ENCODE results near the gene DSC1. TPM values are rescaled to one million over a fixed set of nuclear protein-coding genes. Genes with fewer than 3 reads are reported as not detected.
"Not testable (repeated sequence)": the region's sequence is repeated elsewhere in the genome, so short reads cannot be mapped to it uniquely, and the experiment has no call there.

DSC1 gene
- polyA plus RNA-seq, 1 donor from 2014 or later = 0.54 TPM

DNA sequence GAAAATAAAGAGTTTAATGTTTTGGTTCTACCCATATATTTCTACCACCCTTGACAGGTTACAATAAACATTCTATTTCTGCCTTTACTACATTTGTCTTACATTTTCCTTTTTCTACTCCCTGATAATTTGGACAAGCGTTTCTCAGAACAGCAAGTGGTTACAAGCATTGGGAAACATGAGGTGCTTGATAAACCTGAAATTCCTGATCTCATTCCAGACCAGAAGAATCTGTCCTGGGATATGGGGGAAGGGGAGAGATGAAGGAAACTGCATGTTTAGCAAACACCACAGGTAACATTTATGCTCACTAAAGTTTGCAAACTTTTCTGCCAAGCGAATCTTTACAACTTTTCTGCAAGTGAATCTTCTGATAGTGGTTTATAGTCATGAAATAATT, 28.3 kb upstream of the DSC1 start:
- H3K4me3 Mint-ChIP-seq = no peak overlapping the region
- no peaks in the 10 kb centered on the region for H3K27me3 Mint-ChIP-seq
- H3K27ac Mint-ChIP-seq = no peak overlapping the region
- peaks cover 0 to 4% (median 3%) of the 10 kb centered on the region in 3 donors for H3K9me3 Mint-ChIP-seq
- H3K4me1 Mint-ChIP-seq = no peaks in the 10 kb centered on the region
- no peaks in the 10 kb centered on the region for H3K36me3 Mint-ChIP-seq

GRCh38 chr18:31189757-31190156, 27.1 kb upstream of the DSC1 start:
- H3K9me3 Mint-ChIP-seq = peaks cover 0 to 4% (median 3%) of the 10 kb centered on the region in 3 donors
- H3K4me3 Mint-ChIP-seq = no peak overlapping the region
- no peaks in the 10 kb centered on the region for H3K36me3 Mint-ChIP-seq
- no peaks in the 10 kb centered on the region for H3K4me1 Mint-ChIP-seq
- H3K27me3 Mint-ChIP-seq = no peaks in the 10 kb centered on the region
- no peak overlapping the region for H3K27ac Mint-ChIP-seq

DNA sequence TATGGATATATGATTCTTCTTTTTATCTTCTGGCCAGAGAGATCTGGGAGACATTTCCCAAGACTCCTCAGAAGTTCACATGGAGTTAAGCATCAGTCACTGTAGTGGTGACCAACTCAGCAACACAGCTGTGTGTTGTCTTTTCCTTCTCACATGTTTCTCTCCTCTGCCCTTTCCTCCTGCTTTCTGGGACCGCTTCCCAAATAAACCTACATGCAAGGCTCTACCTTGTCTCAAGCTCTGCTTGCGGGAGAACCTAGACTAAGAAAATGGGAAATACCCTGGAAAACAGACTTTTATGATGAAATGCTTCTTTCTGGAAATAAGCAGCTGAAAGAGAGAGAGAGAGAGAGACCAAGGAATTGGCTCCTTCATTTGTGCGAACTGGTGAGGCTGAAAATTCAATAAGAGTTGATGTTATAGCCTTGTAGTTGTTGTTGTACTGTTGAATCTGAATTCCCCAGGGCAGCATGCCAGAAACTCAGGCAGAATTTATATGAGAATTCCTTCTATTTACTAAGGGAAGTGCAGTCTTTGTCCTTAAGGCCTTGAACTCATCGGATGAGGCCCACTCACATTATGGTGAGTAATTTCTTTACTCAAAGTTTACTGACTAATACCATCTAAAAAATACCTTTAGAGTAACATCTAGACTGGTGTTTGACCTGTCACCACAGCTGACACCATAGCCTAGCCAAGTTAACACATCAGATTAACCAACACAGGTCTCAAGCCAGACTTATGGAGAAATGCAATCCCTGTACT, 22.7 kb upstream of the DSC1 start:
- Mint-ChIP-seq H3K27ac (no peak overlapping the region), H3K36me3 (no peaks in the 10 kb centered on the region), H3K27me3 (no peaks in the 10 kb centered on the region), H3K4me1 (no peaks in the 10 kb centered on the region), H3K9me3 (peaks cover 0 to 12% (median 3%) of the 10 kb centered on the region in 3 donors), H3K4me3 (no peak overlapping the region)

DNA sequence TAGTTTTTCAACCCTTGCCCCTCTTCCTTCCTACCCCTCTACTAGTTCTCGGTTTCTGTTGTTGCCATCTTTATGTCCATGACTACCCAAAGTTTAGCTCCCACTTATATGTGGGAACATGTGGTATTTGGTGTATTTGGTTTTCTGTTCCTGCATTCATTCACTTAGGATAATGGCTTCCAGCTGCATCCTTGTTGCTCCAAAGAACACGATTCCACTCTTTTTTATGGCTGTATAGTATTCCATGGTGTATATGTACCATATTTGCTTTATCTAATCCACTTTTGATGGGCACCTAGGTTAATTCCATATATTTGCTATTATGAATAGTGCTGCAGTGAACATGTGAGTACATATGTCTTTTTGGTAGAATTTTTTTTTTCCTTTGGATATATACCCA, 20.6 kb upstream of the DSC1 start:
- no peak overlapping the region for H3K4me3 Mint-ChIP-seq
- H3K9me3 Mint-ChIP-seq = peaks cover 1 to 12% (median 2%) of the 10 kb centered on the region in 3 donors
- H3K4me1 Mint-ChIP-seq = no peaks in the 10 kb centered on the region
- no peak overlapping the region for H3K27ac Mint-ChIP-seq
- H3K36me3 Mint-ChIP-seq = no peaks in the 10 kb centered on the region
- no peaks in the 10 kb centered on the region for H3K27me3 Mint-ChIP-seq

DNA sequence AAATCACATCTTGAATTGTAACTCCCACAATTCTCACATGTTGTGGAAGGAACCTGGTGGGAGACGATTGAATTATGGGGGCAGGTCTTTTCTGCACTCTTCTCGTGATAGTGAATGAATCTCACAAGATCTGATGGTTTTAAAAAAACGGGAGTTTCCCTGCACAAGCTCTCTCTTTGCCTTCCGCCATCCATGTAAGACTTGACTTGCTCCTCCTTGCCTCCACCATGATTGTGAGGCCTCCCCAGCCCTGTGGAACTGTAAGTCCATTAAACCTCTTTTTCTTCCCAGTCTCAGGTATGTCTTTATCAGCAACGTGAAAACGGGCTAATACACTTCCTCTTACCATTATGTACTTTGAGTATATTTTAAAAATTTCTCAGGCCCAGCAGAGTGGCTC, 14.7 kb upstream of the DSC1 start:
- Mint-ChIP-seq H3K4me3 (peak overlapping the region in 1 of 4 donors; percentile 24), H3K9me3 (peaks cover 3 to 13% (median 5%) of the 10 kb centered on the region in 3 donors)
- not testable (repeated sequence) for H3K27me3 Mint-ChIP-seq, H3K27ac Mint-ChIP-seq, H3K36me3 Mint-ChIP-seq, H3K4me1 Mint-ChIP-seq

DNA sequence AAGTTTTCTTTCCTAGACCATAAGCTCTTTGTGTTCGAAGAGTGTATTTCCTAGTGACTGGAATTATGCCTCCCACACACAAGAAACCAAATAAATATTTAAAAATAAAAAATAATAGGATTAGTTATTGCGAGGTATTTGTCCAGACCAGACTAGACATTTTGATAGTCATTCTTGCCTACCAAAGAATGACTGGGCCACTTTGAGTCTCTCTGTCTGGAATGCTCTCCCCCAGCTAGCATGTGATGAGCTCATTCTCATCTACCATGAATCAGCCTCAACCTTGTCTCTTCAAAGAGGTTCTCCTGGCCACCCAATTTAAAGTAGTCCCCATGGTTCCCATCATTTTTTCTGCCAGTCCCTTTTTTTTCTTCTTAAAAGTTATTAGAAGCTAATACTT, 13.9 kb upstream of the DSC1 start:
- Mint-ChIP-seq H3K4me3 (no peak overlapping the region), H3K36me3 (peaks cover 3% of the 10 kb centered on the region), H3K27ac (no peak overlapping the region), H3K27me3 (no peaks in the 10 kb centered on the region), H3K9me3 (peaks cover 3 to 12% (median 5%) of the 10 kb centered on the region in 3 donors), H3K4me1 (no peaks in the 10 kb centered on the region)

GRCh38 chr18:31171144-31171839, 8.6 kb upstream of the DSC1 start:
- no peak overlapping the region for H3K4me3 Mint-ChIP-seq

DNA sequence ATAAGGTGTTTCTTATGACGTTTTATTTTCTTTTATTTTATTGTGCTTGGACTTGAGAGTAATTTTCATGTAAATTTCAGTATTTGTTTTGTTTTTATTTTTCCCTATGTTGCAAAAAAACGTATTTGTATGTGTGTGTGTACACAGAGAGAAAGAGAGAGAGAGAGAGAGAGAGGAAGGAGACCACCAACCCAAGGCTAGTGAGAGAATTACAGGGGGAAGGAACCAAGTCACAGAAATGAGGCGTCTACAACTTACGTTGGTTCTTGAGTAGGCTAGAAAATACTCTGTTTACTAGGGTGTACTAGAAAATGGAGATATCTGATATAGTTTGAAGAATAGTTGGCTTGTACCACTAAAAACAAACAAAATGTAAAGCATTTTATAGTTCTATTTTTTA, 7.7 kb upstream of the DSC1 start:
- peaks cover 0 to 3% (median 0%) of the 10 kb centered on the region in 3 donors for H3K9me3 Mint-ChIP-seq
- H3K27ac Mint-ChIP-seq = no peak overlapping the region
- H3K27me3 Mint-ChIP-seq = peaks cover 2% of the 10 kb centered on the region
- H3K4me3 Mint-ChIP-seq = no peak overlapping the region
- no peaks in the 10 kb centered on the region for H3K4me1 Mint-ChIP-seq
- no peaks in the 10 kb centered on the region for H3K36me3 Mint-ChIP-seq

More at GRCh38 chr18:31171144-31171839, 8.6 kb upstream of the DSC1 start:
- no peaks in the 10 kb centered on the region for H3K4me1 Mint-ChIP-seq
- peaks cover 2% of the 10 kb centered on the region for H3K27me3 Mint-ChIP-seq
- no peaks in the 10 kb centered on the region for H3K36me3 Mint-ChIP-seq
- peaks cover 0 to 3% (median 3%) of the 10 kb centered on the region in 3 donors for H3K9me3 Mint-ChIP-seq
- H3K27ac Mint-ChIP-seq = no peak overlapping the region

GRCh38 chr18:31162419-31162793, 250 bp downstream of the DSC1 start:
- no peaks in the 10 kb centered on the region for H3K9me3 Mint-ChIP-seq
- H3K4me3 Mint-ChIP-seq = no peak overlapping the region
- H3K36me3 Mint-ChIP-seq = no peaks in the 10 kb centered on the region
- H3K4me1 Mint-ChIP-seq = no peaks in the 10 kb centered on the region
- no peak overlapping the region for H3K27ac Mint-ChIP-seq
- H3K27me3 Mint-ChIP-seq = no peaks in the 10 kb centered on the region

- no peak overlapping the region for H3K27ac Mint-ChIP-seq
- peaks cover 0 to 2% (median 0%) of the 10 kb centered on the region in 3 donors for H3K9me3 Mint-ChIP-seq
- no peaks in the 10 kb centered on the region for H3K36me3 Mint-ChIP-seq
- no peaks in the 10 kb centered on the region for H3K4me1 Mint-ChIP-seq
- no peaks in the 10 kb centered on the region for H3K27me3 Mint-ChIP-seq
- H3K4me3 Mint-ChIP-seq = no peak overlapping the region
Observed at GRCh38 chr18:31161757-31162418, 768 bp downstream of the DSC1 start.

GRCh38 chr18:31156821-31157763, 5.6 kb downstream of the DSC1 start:
- peak overlapping the region in 1 of 3 donors; percentile 54 for H3K27ac Mint-ChIP-seq
- peaks cover 0 to 2% (median 0%) of the 10 kb centered on the region in 3 donors for H3K9me3 Mint-ChIP-seq
- no peaks in the 10 kb centered on the region for H3K36me3 Mint-ChIP-seq
- H3K27me3 Mint-ChIP-seq = no peaks in the 10 kb centered on the region
- H3K4me3 Mint-ChIP-seq = no peak overlapping the region
- H3K4me1 Mint-ChIP-seq = no peaks in the 10 kb centered on the region

DNA sequence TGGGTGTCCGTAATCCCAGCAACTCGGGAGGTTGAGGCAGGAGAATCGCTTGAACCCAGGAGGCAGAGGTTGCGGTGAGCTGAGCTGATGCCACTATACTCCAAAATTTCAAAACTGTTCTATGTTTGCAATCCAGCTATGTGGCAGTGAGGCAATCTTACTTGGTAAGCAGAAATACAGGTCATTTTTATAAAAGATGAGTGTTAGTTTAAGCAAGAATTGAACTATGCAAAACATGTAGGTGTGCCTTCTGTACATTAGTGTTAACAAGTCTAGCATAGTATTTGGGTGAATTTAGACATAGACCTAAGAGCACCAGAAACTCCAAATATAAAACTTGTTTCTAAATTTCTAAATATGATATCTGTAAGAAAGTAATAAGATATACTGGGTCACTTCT, 7.2 kb downstream of the DSC1 start:
- H3K4me3 Mint-ChIP-seq = no peak overlapping the region
- no peaks in the 10 kb centered on the region for H3K36me3 Mint-ChIP-seq
- no peak overlapping the region for H3K27ac Mint-ChIP-seq
- H3K27me3 Mint-ChIP-seq = no peaks in the 10 kb centered on the region
- no peaks in the 10 kb centered on the region for H3K4me1 Mint-ChIP-seq
- peaks cover 0 to 2% (median 0%) of the 10 kb centered on the region in 3 donors for H3K9me3 Mint-ChIP-seq

DNA sequence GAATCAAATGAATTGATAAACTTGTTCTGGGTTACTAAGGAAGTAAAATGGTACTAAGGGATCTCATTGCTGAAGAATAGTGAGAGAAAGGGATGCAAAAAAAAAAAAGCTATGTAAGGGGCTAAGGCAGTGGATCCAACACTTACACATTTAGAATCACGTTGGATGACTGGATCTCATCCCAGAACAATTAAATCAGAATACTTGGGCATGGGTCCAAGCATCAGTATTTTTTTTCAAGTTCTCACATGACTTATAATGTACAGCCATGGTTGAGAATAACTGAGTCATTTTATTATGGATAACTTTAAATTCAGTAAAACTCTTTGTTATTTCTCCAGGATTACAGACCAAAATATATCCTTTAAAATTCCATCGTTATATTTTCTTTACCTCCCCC, 8.5 kb downstream of the DSC1 start:
- H3K36me3 Mint-ChIP-seq = no peaks in the 10 kb centered on the region
- peaks cover 0 to 2% (median 0%) of the 10 kb centered on the region in 3 donors for H3K9me3 Mint-ChIP-seq
- H3K27ac Mint-ChIP-seq = no peak overlapping the region
- H3K27me3 Mint-ChIP-seq = no peaks in the 10 kb centered on the region
- no peaks in the 10 kb centered on the region for H3K4me1 Mint-ChIP-seq
- no peak overlapping the region for H3K4me3 Mint-ChIP-seq

DNA sequence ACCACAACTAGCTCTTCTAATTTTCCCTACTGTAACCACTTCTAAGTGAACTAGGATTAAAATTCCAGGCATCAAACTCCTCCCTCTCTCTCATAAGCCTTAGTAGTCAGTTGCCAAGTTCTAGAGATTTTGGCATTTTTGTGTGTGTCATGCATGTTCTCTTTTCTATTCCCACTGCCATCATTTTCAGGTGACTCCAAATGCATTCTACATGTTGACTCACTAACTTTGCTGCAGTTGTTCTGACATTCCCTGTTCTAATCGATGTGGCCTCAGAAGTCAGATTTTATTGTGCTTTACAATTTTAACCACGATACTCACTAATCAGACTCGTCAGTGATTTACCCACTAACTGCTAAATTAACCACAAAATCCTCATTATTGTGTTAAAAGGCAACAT, 13.3 kb downstream of the DSC1 start:
- Mint-ChIP-seq H3K9me3 (peaks cover 3 to 8% (median 5%) of the 10 kb centered on the region in 3 donors), H3K27ac (no peak overlapping the region), H3K4me1 (peaks cover 0 to 2% (median 0%) of the 10 kb centered on the region in 3 donors), H3K27me3 (no peaks in the 10 kb centered on the region), H3K4me3 (no peak overlapping the region), H3K36me3 (no peaks in the 10 kb centered on the region)
